Gastrocnemius medialis (tissue), 4 donors: Measurements from ENCODE around the gene ANKRD11.

Source experiments
- CTCF ChIP-seq, 5 experiments: fragments of 450-650 bp in 3 of 5; fragments of 200-600 bp in 2 of 5; sonication (generic) in 2 of 5; IDR thresholded peaks in 4 of 5; conservative IDR thresholded peaks in 1 of 5; 1 replicate in 4 of 5; 2 replicates in 1 of 5; pipeline ENCODE4 v1.5.1; 2016 to 2019; ENCODE audit warnings: antibody characterized with exemption in 5 of 5, mild to moderate bottlenecking in 3 of 5, moderate library complexity in 3 of 5
- POLR2A ChIP-seq, 2 donors: fragments of 450-650 bp; IDR thresholded peaks; one replicate each; pipeline ENCODE4 v1.6.1; 2017; ENCODE audit warnings: antibody characterized with exemption in 2 of 2, mild to moderate bottlenecking in 2 of 2, moderate library complexity in 2 of 2

GRCh38 chr16:89295915-89296314 is 194.4 kb downstream of the ANKRD11 start:
- TF ChIP-seq CTCF (IDR thresholded peaks at IDR 0.05 in 4 of 5, conservative IDR thresholded peaks at IDR 0.05 in 1 of 5) = no peak
- no peak for TF ChIP-seq POLR2A (IDR thresholded peaks at IDR 0.05)
